PC-9 (cell line): ENCODE data around the gene NMRK2.

ENCODE experiments used
- CTCF ChIP-seq: fragments of 200-600 bp; sonication (generic); conservative IDR thresholded peaks from 2 replicates; pipeline ENCODE4 v1.6.1; 2017; ENCODE audit warnings: mixed run types, antibody characterized with exemption, mild to moderate bottlenecking, moderate library complexity
- EZH2 ChIP-seq: fragments of 200-600 bp; sonication (generic); IDR thresholded peaks from 2 replicates; pipeline ENCODE4 v1.8.0; 2017; ENCODE audit warnings: antibody characterized with exemption, low read depth

DNA sequence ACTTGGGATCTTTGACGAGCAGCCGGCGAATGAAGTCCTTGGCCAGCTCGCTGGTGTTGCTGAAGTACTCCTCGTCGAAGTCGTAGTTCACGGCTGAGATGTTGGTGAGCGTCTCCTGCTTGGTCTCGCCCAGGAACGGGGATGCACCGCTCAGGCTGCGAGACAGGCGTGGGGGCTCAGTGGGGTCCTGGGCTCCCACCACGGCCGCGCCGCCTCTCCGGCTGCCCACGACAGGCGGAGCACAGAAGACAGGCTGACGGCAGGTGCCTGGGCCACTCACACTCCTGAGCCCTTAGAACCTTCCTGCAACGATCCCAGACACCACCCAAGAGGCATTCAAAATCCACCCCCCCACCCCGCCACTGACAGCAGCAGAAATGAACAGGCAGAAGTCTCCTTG, 28.1 kb downstream of the NMRK2 start:
- TF ChIP-seq CTCF: no peak
- no peak for TF ChIP-seq EZH2
